A549 (cell line): ENCODE measurements around the gene CWC25.

Experiments
- CEBPB ChIP-seq, 2 experiments: fragments of >200 bp in 1 of 2; sonication (Bioruptor Twin) in 1 of 2; formaldehyde crosslinking in 1 of 2; IDR thresholded peaks; 2 replicates each; pipeline ENCODE4 v1.6.1; 2012 to 2016
- EP300 ChIP-seq, 2 experiments: fragments of >200 bp; sonication (Bioruptor Twin); formaldehyde crosslinking; IDR thresholded peaks; 2 replicates in 1 of 2; 3 replicates in 1 of 2; pipeline ENCODE4 v1.6.1; 2016 to 2017
- POLR2A ChIP-seq: IDR thresholded peaks from 2 replicates; pipeline ENCODE4 v1.6.1; 2012; ENCODE audit warnings: mild to moderate bottlenecking, low read length
- RAD21 ChIP-seq, 2 experiments: fragments of >200 bp in 1 of 2; sonication (Bioruptor Twin) in 1 of 2; formaldehyde crosslinking in 1 of 2; IDR thresholded peaks in 1 of 2; conservative IDR thresholded peaks in 1 of 2; 2 replicates in 1 of 2; 3 replicates in 1 of 2; pipeline ENCODE4 v1.6.1; 2012 to 2018; ENCODE audit warnings: inconsistent platforms in 1 of 2
- SREBF2 ChIP-seq: fragments of 450-650 bp; IDR thresholded peaks from 2 replicates; pipeline ENCODE4 v1.6.1; 2014; ENCODE audit warnings: mild to moderate bottlenecking, moderate library complexity
- ZC3H11A ChIP-seq: fragments of 450-650 bp; IDR thresholded peaks from 2 replicates; pipeline ENCODE4 v1.6.1; 2014; ENCODE audit warnings: antibody characterized with exemption, mild to moderate bottlenecking
- TF ChIP-seq, protein P1 (sequence below): fragments of >200 bp; sonication (Bioruptor Twin); formaldehyde crosslinking; IDR thresholded peaks from 3 replicates; pipeline ENCODE4 v1.5.1; 2016
- TF ChIP-seq, protein P2 (sequence below): IDR thresholded peaks from 2 replicates; pipeline ENCODE4 v1.6.1; 2012
- TF ChIP-seq, protein P3 (sequence below): fragments of 150-350 bp; IDR thresholded peaks from 2 replicates; pipeline ENCODE4 v1.6.1; 2014; ENCODE audit warnings: low read depth, mild to moderate bottlenecking, low read length
- TF ChIP-seq, protein P4 (sequence below): fragments of >200 bp; sonication (Bioruptor Twin); formaldehyde crosslinking; IDR thresholded peaks from 2 replicates; pipeline ENCODE4 v1.6.1; 2016
- TF ChIP-seq, protein P5 (sequence below): fragments of >200 bp; sonication (Bioruptor Twin); formaldehyde crosslinking; IDR thresholded peaks from 3 replicates; pipeline ENCODE4 v1.6.1; 2016

DNA sequence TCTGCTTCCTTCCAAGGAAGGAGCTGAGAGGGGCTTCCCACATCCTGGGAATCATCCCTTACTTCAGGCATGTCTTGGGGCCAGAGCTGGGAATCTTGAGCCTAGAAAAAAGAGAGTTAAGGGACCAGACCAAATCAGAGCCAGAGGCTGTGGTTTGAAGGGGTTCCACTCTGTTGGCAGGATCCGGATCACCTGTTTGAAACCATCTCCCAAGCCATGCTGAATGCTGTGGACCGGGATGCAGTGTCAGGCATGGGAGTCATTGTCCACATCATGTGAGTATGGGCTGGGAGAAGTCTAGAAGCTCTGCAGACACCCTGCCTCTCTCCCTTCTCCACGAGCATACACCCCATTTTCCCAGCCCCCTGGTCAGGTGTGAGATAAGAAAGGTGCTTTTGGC lies 62.9 kb downstream of the CWC25 start:
- TF ChIP-seq ZC3H11A = no peak
- TF ChIP-seq, protein P1, sequence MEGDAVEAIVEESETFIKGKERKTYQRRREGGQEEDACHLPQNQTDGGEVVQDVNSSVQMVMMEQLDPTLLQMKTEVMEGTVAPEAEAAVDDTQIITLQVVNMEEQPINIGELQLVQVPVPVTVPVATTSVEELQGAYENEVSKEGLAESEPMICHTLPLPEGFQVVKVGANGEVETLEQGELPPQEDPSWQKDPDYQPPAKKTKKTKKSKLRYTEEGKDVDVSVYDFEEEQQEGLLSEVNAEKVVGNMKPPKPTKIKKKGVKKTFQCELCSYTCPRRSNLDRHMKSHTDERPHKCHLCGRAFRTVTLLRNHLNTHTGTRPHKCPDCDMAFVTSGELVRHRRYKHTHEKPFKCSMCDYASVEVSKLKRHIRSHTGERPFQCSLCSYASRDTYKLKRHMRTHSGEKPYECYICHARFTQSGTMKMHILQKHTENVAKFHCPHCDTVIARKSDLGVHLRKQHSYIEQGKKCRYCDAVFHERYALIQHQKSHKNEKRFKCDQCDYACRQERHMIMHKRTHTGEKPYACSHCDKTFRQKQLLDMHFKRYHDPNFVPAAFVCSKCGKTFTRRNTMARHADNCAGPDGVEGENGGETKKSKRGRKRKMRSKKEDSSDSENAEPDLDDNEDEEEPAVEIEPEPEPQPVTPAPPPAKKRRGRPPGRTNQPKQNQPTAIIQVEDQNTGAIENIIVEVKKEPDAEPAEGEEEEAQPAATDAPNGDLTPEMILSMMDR = no peak
- TF ChIP-seq CEBPB (IDR thresholded peaks at IDR 0.05) = no peak
- TF ChIP-seq, protein P2, sequence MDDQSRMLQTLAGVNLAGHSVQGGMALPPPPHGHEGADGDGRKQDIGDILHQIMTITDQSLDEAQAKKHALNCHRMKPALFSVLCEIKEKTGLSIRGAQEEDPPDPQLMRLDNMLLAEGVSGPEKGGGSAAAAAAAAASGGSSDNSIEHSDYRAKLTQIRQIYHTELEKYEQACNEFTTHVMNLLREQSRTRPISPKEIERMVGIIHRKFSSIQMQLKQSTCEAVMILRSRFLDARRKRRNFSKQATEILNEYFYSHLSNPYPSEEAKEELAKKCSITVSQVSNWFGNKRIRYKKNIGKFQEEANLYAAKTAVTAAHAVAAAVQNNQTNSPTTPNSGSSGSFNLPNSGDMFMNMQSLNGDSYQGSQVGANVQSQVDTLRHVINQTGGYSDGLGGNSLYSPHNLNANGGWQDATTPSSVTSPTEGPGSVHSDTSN = no peak
- TF ChIP-seq, protein P3, sequence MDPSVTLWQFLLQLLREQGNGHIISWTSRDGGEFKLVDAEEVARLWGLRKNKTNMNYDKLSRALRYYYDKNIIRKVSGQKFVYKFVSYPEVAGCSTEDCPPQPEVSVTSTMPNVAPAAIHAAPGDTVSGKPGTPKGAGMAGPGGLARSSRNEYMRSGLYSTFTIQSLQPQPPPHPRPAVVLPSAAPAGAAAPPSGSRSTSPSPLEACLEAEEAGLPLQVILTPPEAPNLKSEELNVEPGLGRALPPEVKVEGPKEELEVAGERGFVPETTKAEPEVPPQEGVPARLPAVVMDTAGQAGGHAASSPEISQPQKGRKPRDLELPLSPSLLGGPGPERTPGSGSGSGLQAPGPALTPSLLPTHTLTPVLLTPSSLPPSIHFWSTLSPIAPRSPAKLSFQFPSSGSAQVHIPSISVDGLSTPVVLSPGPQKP = no peak
- no peak for TF ChIP-seq SREBF2
- TF ChIP-seq, protein P4, sequence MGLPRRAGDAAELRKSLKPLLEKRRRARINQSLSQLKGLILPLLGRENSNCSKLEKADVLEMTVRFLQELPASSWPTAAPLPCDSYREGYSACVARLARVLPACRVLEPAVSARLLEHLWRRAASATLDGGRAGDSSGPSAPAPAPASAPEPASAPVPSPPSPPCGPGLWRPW = no peak
- no peak for TF ChIP-seq POLR2A
- TF ChIP-seq, protein P5, sequence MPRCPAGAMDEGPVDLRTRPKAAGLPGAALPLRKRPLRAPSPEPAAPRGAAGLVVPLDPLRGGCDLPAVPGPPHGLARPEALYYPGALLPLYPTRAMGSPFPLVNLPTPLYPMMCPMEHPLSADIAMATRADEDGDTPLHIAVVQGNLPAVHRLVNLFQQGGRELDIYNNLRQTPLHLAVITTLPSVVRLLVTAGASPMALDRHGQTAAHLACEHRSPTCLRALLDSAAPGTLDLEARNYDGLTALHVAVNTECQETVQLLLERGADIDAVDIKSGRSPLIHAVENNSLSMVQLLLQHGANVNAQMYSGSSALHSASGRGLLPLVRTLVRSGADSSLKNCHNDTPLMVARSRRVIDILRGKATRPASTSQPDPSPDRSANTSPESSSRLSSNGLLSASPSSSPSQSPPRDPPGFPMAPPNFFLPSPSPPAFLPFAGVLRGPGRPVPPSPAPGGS = no peak
- TF ChIP-seq EP300 (IDR thresholded peaks at IDR 0.05) = no peak
- no peak for TF ChIP-seq RAD21 (conservative IDR thresholded peaks at IDR 0.05 in 1 of 2, IDR thresholded peaks at IDR 0.05 in 1 of 2)
